HG03354 (cell line): ENCODE measurements around the gene HSD11B1L.
"Not testable (repeated sequence)": the region's sequence is repeated elsewhere in the genome, so short reads cannot be mapped to it uniquely, and the experiment has no call there.

Experiments
- ATAC-seq: cut with Tn5 transposase; IDR thresholded peaks from one replicate; pipeline ENCODE4 v1.9.1; 2021; ENCODE audit warnings: mild to moderate bottlenecking; ENCODE audit not compliant: unreplicated experiment, poor library complexity, severe bottlenecking

HSD11B1L gene

DNA sequence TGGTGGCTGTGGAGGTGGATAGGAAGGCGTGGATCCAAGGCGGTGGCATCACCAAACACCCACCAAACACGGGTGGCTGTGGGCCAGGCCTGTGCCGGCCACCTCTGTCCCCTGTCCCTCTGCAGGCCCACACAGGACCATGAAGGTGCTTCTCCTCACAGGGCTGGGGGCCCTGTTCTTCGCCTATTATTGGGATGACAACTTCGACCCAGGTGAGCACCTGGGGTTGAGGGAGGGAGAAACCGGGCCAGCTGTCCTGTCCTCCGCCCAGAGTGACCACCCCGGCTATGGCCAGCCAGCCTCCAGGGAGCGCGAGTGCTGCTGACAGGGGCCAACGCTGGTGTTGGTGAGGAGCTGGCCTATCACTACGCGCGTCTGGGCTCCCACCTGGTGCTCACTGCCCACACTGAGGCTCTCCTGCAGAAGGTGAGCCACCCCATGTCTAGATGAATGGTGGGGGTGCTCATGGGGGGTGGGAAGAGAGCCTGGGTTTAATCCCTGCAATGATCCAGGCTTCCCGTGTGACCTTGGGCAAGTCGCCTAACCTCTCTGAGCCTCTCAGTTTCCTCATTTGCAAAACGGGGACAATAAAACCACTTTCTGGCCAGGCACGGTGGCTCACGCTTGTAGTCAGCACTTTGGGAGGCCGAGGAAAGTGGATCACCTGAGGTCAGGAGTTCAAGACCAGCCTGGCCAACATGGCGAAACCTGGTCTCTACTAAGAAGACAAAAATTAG, 4.0 kb downstream of the HSD11B1L start:
- no peak for ATAC-seq

DNA sequence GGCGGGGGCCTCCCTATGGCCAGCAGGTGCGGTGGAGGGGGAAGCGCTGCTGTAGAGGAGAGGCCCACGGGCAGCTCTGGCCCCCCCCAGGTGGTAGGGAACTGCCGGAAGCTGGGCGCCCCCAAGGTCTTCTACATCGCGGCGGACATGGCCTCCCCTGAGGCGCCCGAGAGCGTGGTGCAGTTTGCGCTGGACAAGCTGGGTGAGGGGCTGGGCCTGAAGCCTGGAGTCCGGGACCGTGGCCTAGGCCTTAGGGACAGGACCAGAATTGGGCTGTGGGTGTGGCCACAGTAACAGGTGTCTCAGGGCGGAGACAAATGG, 5.5 kb downstream of the HSD11B1L start:
- ATAC-seq: no peak

DNA sequence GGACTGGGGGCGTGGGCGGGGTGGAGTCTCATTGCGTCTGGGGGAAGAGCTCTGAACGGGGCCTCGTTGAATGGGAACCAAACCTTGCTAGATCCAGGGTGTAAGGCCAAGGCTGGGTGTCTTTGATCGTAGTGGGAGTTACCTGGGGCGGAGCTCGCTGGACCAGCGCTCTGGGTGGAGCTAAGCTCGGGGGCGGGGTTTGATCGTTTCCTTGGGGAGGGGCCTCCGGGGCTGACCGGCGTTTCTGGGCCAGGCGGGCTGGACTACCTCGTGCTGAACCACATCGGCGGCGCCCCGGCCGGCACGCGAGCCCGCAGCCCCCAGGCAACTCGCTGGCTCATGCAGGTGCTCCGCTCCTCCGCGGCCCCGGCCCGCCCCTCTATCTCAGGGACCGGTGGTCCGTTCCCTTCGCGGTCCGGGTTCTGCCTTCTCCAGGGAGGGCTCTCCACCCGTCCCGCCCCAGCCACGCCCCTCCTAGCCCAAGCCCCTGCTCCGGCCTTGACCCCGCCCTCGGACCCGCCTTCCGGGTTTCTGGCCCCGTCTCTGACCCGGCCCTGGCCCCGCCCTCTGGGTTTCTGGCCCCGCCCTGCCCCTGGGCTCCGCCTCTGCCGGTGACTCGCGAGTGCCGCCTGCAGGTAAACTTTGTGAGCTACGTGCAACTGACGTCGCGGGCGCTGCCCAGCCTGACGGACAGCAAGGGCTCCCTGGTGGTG, 6.0 kb downstream of the HSD11B1L start:
- peak; percentile 57 for ATAC-seq

DNA sequence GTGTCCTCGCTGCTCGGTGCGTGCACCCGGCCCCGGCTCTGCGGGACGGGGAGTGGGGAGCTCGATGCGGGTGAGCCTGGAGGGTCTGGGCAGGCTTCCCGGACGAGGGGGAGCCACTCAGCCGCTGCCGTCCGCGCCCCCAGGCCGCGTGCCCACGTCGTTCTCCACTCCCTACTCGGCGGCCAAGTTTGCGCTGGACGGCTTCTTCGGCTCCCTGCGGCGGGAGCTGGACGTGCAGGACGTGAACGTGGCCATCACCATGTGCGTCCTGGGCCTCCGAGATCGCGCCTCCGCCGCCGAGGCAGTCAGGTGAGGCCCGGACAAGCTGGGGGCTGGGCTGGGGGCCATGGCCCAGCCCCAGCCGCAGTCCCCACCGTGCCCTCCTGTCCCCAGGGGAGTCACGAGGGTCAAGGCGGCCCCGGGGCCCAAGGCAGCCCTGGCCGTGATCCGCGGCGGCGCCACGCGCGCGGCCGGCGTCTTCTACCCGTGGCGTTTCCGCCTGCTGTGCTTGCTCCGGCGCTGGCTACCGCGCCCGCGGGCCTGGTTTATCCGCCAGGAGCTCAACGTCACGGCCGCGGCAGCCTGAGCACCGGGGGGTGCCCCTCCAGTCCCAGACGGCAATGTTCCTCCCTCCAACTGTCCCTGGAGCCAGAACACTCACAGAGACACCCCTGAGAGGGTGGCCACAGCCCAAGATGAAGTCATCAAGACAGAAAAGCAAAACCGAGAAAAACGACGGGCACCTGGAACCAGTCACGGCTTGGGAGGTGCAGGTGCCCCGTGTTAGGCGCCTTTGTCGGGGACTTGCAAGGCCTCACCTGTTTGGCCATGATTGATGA, 6.8 kb downstream of the HSD11B1L start:
- no peak for ATAC-seq

DNA sequence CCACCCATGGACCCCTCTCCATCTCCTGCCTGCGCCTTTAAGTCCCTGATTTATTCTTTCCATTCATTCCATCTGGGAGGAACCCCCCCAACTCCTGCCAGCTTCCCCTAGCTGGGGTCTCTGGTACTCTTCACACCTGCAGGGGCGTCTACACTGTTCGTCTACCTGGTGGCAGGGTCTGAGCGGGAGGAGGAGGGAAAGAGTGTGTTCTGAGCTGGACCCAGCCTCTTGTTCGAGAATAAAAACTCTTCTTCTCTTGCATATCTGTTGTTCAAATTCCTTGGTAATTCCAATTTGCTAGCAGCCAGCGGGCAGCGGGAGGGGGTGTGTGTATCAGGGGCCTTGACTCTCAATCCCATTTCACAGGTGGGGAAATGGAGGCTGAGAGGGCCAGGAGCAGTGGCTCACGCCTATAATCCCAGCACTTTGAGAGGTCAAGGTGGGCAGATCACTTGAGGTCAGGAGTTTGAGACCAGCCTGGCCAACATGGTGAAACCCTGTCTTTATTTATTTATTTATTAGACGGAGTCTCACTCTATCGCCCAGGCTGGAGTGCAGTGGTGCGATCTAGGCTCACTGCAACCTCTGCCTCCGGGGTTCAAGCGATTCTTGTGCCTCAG, 7.5 kb downstream of the HSD11B1L start:
- ATAC-seq: not testable (repeated sequence)

DNA sequence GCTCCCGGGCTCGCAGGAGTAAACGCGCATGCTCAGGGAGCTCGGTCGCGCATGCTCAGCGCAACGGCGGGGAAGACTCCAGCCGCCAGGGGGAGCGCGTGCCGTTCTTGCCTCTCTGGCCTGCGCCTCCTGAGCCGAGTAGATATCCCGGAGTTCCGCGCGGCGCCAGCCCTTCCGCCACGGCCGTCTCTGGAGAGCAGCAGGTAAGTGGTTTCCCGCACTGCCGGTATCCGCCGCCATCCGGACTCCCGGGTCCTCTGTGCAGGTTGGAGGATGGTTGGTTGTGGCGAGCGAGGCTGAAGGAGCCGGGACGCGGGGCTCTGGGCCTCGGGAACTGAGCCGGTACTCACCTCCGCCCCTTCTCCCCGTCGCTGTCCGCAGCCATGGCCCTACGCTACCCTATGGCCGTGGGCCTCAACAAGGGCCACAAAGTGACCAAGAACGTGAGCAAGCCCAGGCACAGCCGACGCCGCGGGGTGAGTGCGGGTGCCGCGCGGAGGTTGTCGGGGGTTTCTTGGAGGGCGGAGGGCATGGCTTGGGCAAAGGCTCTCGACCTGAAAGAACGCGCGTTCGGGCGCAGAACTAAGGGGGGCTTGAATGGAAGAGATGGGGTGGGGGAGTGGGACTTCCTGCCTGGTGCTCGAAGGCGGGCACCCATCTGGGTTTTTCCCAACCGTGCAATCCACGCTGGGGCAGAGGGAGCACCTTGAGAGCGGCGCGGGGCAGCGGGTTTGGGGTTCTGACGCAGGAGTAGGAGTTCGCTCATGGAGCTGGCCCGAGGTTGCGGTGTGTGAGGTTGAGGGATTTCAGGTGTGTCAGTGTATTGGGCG, 9.5 kb downstream of the HSD11B1L start, which contains the start of gene RPL36:
TSS of gene RPL36 (plus strand) at position 171 of the 830 bp plus-strand sequence. CDS start at position 384, 213 bp downstream.
- ATAC-seq: peak; percentile 50

DNA sequence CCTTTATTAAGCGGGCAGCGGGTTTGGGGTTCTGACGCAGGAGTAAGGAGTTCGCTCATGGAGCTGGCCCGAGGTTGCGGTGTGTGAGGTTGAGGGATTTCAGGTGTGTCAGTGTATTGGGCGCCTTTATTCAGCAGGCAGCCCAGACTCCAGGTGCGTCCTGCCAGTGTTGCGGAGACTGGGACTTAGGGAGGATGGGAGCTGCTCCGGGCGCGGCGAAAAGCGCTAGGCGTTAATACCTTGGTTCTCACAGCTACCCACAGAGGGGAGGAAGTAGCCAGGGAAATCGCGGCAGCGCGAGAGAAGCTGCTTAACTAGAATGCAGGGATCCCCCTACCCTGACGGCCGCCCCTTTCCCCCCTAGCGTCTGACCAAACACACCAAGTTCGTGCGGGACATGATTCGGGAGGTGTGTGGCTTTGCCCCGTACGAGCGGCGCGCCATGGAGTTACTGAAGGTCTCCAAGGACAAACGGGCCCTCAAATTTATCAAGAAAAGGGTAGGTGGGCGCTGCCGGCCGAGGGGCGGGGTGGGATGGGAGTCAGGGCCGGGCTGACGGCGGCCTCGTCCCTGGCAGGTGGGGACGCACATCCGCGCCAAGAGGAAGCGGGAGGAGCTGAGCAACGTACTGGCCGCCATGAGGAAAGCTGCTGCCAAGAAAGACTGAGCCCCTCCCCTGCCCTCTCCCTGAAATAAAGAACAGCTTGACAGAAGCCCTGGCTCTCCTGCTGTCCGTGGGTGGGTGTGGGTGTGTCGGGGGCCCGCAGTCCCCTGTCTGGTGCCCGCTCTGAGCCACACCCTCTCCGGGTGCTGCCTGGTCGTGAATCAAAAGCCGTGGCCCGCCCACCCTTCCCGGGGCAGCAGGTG, 10.4 kb downstream of the HSD11B1L start:
- ATAC-seq: no peak

DNA sequence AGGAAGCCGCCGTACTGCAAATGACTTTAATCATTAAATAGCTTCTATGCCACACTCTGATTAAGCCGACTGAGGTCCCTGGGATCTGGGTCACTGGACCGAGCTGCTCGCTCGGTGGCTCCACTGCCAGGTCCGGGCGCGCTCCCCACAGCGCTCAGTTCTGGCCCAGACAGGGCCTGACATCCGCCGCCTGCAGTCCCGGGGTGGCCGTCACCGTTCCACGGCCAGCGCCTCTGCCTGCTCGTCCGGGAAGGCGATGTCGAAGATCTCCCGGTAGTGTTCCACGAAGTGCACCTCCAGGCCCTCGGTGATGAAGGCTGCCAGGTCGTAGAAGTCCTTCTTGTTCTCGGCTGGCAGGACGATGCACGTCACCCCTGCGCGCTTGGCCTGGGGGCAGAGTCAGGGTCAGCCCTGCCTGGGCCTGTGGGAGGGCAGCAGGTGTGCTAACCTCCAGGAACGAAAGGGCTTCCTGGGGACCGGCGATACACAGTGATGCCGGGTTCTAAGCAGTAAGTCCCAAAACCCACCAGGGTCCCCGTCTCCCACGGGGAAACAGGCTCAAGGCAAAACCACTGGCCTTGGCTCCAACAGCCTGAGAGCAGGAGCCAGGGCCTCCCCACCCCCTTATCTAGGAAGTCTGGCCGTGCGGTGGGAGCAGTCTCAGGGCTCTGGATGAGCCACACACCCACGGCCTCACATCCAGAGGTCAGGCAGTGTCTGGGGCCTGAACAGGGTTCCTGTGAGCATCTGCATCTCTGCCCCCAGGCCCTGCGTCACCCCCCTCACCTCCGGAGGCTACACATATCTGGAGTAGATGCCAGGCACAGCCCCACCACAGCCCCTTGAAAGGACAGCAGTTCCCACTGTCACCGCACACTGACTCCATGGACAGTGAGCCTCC, 11.2 kb downstream of the HSD11B1L start:
- ATAC-seq: no peak

DNA sequence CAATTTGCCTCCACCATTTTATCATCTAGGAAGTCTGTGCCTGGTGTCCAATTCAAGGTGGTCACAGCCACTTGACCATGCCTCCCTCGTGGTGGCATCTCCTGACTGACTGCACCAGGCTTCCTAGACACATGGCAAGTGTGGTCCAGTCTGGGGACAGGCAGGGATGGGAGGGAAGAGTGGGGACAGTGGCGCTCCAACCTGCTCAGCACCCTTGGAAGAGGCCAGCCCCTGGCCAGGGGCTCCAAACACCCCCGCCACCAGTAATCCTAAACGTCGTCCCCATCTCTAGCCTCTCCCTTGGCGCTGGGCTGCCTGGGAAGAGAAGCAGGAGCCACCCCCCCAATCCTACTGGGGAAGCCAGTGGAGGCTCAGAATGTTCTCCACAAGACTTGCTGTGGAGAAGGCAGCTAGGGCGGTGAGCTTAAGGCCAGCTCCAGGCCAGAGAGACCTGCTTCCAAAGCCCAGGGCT, 11.9 kb downstream of the HSD11B1L start:
- ATAC-seq: no peak

DNA sequence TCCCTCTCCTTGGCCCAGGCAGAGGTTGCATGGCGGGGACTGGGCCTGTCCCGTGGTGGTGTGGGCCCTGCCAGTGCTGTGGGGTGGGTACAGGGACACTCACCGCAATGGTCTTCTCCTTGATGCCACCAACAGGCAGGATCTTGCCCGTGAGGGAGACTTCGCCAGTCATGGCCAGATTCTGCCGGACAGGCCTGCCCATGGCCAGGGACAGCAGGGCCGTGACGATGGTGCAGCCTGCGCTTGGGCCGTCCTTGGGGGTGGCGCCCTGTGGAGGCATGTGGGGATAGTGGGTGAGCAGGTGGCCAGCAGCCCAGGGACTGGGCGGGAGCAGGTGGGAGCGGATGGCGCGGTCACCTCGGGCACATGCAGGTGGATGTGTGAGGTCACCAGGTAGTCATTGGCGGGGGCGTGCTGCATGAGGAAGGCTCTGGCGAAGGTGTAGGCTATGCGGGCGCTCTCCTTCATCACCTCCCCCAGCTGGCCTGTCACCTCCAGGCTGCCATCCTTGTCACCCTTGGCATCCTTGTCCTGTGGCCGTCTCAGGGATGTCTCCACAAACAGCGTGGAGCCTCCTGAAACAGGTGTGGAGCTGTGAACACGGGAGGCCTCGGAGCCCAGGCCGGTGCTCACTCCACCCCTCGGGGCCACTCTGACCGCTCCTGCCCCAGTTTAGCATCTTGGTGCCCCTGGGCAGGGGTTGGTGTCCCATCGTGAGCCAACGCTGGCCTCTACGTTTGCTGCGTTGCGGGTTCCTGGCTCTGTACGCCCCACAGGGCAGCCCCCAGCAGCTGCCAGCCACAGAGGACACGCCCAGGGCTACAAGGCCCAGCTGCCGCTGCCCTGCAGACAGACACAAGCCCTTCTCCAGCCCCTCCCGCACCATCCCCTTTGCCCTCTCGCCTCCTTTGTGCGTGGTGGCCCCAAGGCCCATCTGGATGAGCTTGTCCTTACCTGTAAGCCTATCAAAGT, 12.7 kb downstream of the HSD11B1L start:
- ATAC-seq: no peak

DNA sequence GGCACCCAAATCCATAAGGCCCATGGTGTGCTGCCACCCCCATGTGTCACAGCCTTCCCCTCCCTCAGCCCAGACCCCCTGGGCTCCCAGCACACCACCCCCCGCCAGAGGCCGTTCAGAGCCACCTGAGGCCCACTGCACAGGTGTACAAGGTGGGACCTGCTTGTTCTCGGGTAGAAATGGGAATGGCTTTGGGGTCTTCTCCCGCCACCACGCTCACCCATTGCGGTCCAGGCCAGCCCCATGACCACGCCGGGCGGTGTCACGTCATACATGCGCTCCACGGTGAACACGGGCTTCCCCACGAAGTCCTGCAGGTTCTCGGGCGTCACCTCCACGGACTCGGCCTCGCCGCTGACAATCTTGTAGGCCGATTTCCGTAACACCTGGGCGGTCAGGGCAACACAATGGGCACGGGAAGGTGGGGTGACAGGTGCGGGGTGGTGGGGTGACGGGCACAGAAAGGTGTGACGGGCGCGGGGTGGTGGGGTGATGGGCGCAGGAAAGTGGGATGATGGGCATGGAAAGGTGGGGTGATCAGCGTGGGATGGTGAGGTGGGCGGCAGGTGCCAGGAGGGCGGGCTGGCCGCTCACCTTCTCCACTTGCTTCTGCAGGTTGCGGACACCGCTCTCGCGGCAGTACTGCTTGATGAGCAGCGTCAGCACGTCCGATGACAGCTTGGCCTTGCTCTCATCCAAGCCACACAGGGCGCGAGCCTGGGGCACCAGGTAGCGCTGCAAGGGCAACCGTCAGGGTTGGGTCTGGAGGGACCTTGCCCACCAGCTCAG, 13.5 kb downstream of the HSD11B1L start:
- no peak for ATAC-seq

DNA sequence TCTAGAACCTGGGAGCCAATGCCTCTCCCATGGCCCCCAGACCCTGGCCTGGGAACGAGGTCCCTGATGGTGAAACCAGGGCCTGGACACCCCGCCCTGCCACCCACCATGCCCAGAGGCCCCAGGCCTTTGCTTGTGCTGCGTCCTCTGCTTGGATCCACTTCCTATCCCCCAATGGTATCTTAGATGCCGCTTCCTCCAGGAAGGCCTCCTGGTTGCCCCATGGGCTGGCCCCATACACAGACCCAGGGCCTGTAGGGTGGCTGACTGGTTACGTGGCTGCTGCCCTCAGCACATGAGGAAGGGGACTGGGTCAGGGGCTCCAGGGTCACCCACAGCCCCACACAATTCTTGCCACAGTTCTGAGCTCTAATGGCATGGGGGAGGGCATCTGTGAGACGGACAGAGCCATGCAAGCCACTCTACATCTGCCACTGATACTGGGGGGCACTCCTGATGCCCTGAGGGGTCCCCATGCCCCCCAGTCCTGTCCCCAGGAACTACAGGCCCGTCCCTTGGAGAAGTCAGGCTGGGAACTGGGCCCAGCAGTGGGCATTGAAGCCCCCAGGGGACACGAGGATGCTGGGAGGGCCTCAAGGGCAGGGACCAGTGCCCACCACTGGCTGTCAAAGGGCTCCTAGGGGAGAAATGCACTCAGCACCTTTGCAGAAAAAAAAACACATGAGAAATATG, 14.3 kb downstream of the HSD11B1L start:
- ATAC-seq: no peak

DNA sequence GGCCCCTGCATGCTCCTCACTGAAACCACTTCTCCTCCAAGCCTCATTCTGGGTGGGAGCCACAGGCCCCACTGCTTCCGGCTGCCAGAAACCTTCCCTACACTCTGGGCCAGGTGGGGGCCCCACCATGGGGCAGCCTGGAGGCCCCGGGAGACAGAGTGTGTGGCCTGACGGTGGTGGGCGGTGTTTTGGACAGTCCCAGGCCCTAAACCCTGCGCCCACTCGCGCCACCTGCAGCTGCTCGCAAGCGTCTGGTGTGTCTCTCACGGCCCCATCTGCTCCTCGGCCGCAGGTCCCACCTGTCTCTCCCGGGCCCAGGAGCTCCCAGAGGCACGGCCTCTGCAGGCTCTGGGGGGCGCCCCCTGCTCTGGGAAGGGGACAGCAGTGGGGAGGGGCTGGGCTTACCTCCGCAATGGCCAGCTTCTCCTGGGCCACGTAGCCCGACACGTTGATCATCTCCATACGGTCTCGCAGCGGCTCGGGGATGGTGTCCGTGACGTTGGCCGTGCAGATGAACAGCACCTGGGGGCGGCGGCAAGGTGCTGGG, 14.9 kb downstream of the HSD11B1L start:
- ATAC-seq: no peak

DNA sequence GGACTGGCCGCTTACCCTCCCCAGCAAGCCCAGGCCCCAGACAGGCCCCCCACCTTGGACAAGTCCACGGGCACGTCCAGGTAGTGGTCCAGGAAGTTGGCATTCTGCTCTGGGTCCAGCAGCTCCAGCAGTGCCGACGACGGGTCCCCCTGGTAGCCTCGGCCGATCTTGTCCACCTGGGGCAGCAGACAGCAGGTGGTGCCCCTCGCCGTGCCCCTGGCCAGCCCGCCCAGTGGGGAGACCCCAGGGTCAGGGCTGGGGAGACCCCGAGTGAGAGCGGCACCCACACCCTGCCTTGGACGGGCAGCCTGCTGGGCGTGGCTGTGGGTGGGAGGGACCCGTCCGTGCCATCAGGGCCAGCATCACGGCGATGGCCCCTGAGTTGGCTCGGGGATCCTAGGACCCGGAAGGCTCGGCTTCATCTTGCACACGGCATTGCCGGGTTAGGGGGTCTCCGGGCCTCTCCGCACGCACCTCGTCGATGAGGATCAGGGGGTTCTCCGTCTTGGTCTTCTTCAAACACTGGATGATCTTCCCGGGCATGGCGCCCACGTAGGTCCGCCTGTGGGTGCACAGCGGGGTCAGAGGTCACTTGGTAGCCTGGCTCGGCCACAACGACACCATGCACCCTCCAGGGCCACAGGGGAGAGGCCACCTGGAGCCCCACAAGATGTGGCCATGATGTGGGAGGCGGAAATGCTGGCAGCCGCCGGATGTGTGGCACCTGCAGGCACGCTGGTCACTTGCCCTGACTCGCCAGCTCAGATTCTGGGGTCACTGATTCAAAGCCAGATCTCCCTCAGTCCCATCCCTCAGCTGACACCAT, 15.6 kb downstream of the HSD11B1L start:
- ATAC-seq: no peak
